GM21825 (cell line): ENCODE data around the gene POLQ.
A peak's percentile ranks its signal among the peaks of the same experiment; 100 is the strongest.
"Not testable (repeated sequence)": the region's sequence is repeated elsewhere in the genome, so short reads cannot be mapped to it uniquely, and the experiment has no call there.

Experiments
- ATAC-seq: cut with Tn5 transposase; IDR thresholded peaks from one replicate; pipeline ENCODE4 v1.9.1; 2021; ENCODE audit warnings: mild to moderate bottlenecking, moderate library complexity; ENCODE audit not compliant: unreplicated experiment

Gene POLQ

GRCh38 chr3:121545574-121546455 lies at the start of gene POLQ:
Gene POLQ (minus strand): TSS chr3:121545988. CDS start chr3:121545877, 111 bp downstream.
- ATAC-seq = peak; percentile 82

GRCh38 chr3:121594850-121595249 lies 49.1 kb upstream of the POLQ start:
- no peak for ATAC-seq

GRCh38 chr3:121593806-121594205 lies 48.0 kb upstream of the POLQ start:
- ATAC-seq = not testable (repeated sequence)

GRCh38 chr3:121592856-121593702 lies 47.3 kb upstream of the POLQ start, which contains the start of gene FBXO40:
Gene FBXO40 (plus strand): TSS chr3:121593379. CDS start chr3:121620576, 27,197 bp downstream.
- ATAC-seq = peak; percentile 46

- no peak for ATAC-seq
Observed at GRCh38 chr3:121584418-121584817, 38.6 kb upstream of the POLQ start.

GRCh38 chr3:121581691-121582090 lies 35.9 kb upstream of the POLQ start:
- no peak for ATAC-seq

GRCh38 chr3:121574449-121574848 lies 28.7 kb upstream of the POLQ start:
- no peak for ATAC-seq

GRCh38 chr3:121567649-121568048 lies 21.9 kb upstream of the POLQ start, which contains the start of gene ARGFX:
Gene ARGFX (plus strand): TSS chr3:121567949. CDS start chr3:121570714, 2,765 bp downstream.
- no peak for ATAC-seq

GRCh38 chr3:121566773-121567172 lies 21.0 kb upstream of the POLQ start:
- ATAC-seq = no peak

- ATAC-seq = no peak
Observed at GRCh38 chr3:121562148-121562547, 16.4 kb upstream of the POLQ start.

- ATAC-seq = no peak
Observed at GRCh38 chr3:121557426-121557934, 11.7 kb upstream of the POLQ start.

GRCh38 chr3:121552797-121553196 lies 7.0 kb upstream of the POLQ start:
- no peak for ATAC-seq

- ATAC-seq = no peak
Observed at GRCh38 chr3:121552379-121552778, 6.6 kb upstream of the POLQ start.

GRCh38 chr3:121545049-121545573 lies 677 bp downstream of the POLQ start:
- ATAC-seq = no peak

- no peak for ATAC-seq
Observed at GRCh38 chr3:121542924-121543323, 2.9 kb downstream of the POLQ start.

GRCh38 chr3:121531269-121531668 lies 14.5 kb downstream of the POLQ start:
- no peak for ATAC-seq

- ATAC-seq = no peak
Observed at GRCh38 chr3:121529308-121529707, 16.5 kb downstream of the POLQ start.

- ATAC-seq = no peak
Observed at GRCh38 chr3:121520510-121520909, 25.3 kb downstream of the POLQ start.

GRCh38 chr3:121517953-121518655 lies 27.7 kb downstream of the POLQ start:
- ATAC-seq = no peak

- ATAC-seq = no peak
Observed at GRCh38 chr3:121515862-121516261, 29.9 kb downstream of the POLQ start.
